Activated CD4-positive, alpha-beta T cell treated with anti-CD3 and anti-CD28 coated beads for 48 hours (primary cell): ENCODE results near the gene ZIM2.

ENCODE experiments used
- DNase-seq: peaks from one replicate; pipeline ENCODE4 v3.0.0-alpha.2; 2020

Gene ZIM2

GRCh38 chr19:56806639-56807038, 33.9 kb downstream of the ZIM2 start:
- DNase-seq = no peak

DNA sequence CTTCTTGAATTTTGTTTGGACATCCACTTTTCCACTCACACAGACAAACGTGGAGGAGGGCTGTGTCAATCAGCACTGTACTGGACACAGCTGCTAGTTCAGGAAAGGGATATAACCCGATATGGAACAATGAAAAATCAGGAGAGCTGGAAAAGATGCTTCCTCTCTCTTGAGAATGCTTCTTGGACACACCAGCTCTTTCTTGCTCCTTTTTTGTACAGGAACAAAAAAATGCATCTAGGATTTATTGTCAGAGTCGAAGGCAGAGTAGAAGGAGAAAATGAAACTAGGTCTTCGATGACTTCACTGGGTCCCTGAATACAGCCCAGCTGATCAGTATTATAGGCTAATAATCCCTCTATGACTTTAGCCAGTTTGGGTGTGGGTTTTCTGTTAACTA, 62.2 kb downstream of the ZIM2 start:
- no peak for DNase-seq

DNA sequence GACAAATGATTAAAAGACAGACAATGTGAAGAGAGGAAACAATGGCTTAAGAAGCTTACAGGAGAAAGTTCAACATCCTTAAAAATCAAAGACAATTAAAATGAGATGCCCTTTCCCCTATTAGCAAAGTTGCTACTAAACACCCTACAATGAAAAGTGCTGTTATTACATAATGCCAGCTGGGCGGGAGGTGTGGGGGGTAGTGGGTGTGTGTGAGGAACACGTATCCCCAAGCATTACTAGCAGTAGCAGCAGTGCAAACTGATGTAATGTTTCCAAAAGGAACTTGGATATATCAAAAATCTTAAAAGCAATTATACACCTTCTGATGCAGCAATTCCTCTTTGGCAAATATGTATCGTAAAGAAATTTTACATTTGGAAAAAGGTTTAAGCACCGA, 70.9 kb downstream of the ZIM2 start:
- DNase-seq = no peak

DNA sequence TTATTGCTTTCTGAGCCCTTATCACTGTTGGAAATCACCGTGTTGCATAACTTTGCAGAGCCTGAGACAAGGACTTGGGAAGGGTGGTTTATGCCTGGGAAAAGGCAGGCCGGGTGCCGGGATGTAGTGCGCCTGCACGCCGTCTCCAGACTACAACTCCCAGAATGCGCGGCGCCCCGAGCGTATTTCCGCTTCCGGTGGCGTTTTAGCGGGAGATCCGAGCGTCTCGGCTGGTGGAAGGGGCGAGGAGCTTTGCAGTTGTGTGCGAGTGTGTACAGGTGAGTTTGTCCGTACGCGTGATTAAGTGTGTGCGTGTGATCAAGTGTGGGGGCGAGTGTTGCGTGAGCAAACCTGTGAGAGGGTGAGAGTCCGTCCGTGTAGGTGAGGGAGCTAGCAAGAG, 75.4 kb downstream of the ZIM2 start:
- DNase-seq = peak; percentile 33

DNA sequence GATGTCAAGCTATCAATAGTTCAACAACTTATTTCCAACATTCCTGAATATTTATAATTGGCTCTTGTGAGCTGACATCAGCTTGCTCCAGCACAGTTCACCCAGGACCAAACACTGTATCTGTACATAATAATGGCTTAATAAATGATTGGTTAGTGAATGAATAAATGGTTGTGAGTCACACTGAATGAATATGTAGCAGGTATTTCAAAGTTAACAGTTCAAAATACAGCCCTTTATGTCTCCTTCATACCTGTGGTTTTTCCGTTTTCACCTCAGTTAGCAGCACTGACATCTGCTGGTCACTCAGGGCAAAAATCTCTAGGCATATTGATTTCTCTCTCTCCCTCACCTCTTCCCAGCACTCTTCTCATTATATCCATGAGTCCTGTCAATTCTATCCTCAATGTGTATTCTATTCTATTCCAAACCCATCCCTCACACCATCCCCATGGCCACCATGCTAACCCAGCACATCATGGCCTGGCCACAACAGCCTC, 76.3 kb downstream of the ZIM2 start:
- DNase-seq = no peak

DNA sequence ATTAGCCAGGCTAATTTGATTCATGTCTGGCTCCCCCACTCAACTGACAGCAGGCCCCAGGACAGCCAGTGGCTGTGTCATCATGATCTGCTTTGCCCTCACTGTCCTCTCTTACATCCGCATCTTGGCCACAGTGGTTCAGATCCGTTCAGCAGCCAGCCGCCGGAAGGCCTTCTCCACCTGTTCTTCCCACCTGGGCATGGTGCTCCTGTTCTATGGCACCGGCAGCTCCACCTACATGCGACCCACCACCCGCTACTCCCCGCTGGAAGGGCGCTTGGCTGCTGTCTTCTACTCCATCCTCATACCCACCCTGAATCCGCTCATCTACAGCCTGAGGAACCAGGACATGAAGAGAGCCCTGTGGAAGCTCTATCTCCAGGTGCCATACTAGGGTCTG, 79.7 kb downstream of the ZIM2 start:
- DNase-seq = no peak

DNA sequence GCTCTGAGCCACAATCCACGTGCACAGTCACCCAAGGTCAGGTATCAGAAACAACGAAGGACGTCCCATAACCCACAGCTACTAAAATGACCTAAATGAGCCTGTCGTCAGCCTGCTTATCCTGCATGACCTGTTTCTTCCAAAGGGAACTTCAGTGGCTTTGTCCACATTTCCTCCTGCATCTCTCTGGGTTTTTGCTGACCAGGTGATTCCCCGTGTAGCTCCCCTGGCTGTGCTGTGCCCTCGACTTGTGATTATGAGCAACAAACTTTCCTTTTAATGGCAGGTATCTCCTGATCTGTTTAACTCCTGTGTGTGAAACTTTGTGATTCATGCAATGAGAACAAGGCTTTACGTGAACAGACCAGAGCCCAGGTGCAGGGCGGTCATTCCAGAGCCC, 81.0 kb downstream of the ZIM2 start:
- no peak for DNase-seq

GRCh38 chr19:56751078-56751489, 89.4 kb downstream of the ZIM2 start:
- no peak for DNase-seq

GRCh38 chr19:56750658-56751057, 89.9 kb downstream of the ZIM2 start:
- DNase-seq = no peak

DNA sequence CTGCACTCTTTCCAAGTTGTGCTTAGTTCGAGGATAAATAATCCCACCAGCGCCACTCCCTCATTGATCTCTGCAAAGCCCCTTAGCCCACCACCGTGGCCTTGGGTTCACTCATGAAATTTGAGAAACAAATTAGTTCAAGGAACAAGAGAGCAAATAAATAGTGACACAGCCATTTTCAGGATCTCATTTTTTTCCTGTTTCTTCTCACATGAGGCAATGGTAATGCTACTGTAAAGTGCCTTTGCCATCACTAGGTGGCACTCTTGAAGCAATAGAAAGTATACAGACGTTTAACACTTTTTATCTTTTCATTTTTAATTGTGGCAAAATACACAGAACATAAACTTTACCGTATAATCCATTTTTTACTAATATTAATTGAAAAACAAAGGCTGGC, 92.1 kb downstream of the ZIM2 start:
- DNase-seq = no peak

- no peak for DNase-seq
These were observed 94.2 kb downstream of the ZIM2 start for GRCh38 chr19:56746367-56746766.

- no peak for DNase-seq
These were observed 100.0 kb downstream of the ZIM2 start for GRCh38 chr19:56740501-56740900.

GRCh38 chr19:56736571-56736970, 104.0 kb downstream of the ZIM2 start:
- no peak for DNase-seq

DNA sequence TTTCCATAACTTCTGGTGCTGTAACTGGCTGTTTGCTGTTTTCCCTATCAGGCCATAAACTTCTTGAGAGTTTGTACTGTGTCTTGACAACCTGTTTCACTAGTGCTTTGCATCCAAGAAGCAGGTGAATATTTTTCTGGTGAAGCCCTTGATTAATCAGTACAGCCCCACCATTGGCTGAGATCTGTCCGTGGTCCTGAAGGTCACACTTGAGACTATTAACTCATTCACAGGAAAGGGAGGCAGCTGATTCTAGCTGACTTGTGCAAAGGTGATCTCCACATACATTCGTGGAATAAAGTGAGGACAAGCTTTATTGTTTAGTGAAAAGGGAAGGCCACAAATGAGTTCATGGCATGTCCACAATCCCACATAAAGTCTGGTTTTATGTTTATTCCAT, 107.5 kb downstream of the ZIM2 start:
- DNase-seq = no peak

GRCh38 chr19:56727677-56728076, 112.8 kb downstream of the ZIM2 start:
- DNase-seq = no peak

DNA sequence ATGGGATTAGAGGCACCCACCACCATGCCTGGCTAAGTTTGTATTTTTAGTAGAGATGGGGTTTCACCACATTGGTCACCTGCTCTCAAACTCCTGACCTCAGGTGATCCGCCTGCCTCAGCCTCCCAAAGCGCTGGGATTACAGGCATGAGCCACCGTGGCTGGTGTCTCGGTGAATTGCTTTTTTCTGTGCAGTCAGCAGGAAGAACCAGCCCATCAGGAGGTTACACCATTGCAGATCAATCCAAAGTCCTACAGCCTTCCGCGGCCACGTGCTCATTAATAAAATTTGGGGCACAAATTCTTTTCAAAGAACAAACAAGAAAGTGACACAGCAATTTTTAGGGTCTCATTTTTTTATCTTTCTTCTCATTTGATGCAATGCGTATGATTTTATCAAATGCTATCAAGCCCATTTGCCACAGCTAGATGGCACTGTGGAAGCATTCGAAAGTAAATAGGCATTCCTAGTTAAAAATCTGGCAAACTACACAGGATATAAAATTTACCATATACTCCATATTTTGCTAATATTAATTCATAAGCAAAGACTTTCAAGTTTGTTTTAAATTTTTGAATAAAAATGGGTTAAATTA, 114.6 kb downstream of the ZIM2 start:
- DNase-seq = no peak
